Measurements from ENCODE around the gene PPIP5K1.

DNA sequence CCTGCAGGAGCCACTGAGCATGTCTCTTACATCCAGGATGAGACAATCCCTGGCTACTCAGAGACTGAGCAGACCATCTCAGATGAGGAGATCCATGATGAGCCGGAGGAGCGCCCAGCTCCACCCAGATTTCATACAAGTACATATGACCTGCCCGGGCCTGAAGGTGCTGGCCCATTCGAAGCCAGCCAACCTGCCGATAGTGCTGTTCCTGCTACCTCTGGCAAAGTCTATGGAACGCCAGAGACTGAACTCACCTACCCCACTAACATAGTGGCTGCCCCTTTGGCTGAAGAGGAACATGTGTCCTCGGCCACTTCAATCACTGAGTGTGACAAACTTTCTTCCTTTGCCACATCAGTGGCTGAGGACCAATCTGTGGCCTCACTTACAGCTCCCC, 66.4 kb downstream of the PPIP5K1 start:
- TF ChIP-seq, protein P1, sequence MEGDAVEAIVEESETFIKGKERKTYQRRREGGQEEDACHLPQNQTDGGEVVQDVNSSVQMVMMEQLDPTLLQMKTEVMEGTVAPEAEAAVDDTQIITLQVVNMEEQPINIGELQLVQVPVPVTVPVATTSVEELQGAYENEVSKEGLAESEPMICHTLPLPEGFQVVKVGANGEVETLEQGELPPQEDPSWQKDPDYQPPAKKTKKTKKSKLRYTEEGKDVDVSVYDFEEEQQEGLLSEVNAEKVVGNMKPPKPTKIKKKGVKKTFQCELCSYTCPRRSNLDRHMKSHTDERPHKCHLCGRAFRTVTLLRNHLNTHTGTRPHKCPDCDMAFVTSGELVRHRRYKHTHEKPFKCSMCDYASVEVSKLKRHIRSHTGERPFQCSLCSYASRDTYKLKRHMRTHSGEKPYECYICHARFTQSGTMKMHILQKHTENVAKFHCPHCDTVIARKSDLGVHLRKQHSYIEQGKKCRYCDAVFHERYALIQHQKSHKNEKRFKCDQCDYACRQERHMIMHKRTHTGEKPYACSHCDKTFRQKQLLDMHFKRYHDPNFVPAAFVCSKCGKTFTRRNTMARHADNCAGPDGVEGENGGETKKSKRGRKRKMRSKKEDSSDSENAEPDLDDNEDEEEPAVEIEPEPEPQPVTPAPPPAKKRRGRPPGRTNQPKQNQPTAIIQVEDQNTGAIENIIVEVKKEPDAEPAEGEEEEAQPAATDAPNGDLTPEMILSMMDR (IDR thresholded peaks at IDR 0.05): no peak
- TF ChIP-seq POLR2A (IDR thresholded peaks at IDR 0.05): no peak

Measured in uterus (tissue), 2 donors.